HG03521 (cell line): Measurements from ENCODE around the gene SHANK2.

Experiments used
- ATAC-seq: cut with Tn5 transposase; IDR thresholded peaks from one replicate; pipeline ENCODE4 v1.9.1; 2021; ENCODE audit warnings: mild to moderate bottlenecking, moderate library complexity; ENCODE audit not compliant: unreplicated experiment

The SHANK2 gene

GRCh38 chr11:71202966-71203365, 49.4 kb downstream of the SHANK2 start:
- no peak for ATAC-seq

GRCh38 chr11:71202598-71202944, 49.8 kb downstream of the SHANK2 start:
- no peak for ATAC-seq
